Measurements from ENCODE around the gene CD44. TPM values are rescaled to one million over a fixed set of nuclear protein-coding genes. Genes with fewer than 3 reads are reported as not detected.

CD44 gene
- total and polyA plus RNA-seq, 5 donors from 2014 or later, result 441 to 1,181 (median 497) TPM

DNA sequence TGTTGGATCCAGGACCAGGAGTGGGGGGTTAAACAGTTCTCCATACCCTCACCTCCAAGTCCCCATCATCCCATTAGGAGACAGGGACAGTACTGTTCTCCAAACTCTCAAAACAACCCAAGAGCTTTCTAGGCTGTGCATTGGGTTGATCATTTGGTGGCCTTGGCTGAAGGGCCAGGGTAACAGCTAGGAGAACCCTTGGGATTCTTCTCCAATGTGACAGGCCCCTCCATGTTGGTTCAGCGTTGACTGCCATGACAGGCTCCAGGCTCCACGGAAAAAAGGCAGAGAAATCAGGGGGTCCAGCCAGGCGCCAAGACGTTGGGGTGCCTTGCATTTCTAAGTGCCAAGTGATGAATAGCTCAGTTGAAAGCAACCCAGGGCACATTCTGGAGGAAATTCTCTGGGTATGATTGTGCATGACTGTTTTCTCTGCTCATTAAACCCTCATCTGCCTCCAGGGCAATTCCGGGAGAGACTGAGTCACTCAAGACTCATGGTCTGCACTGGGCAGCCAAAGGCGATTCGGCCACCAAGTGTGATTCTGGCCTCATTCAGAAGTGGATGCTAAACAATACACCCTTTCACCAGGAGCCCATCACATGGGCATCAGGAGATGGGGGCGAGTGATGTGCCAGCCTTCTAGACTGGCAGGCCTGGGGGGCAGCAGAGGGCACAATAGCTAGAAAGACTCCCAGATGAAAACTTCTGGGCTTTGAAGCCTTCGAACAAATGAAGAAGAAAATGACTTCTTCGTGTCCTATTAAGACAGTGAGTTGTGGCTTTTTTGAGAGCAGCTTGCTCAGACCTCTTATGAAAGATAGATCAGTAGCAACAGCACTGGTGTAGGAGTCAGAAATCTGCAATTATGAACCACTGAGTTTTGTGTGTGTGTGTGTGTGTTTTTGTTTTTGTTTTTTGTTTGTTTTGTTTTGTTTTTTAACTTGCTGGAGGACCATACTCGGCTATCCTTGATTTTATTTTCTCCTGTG lies 27.7 kb downstream of the CD44 start:
- peak overlapping the region; percentile 100 for H3K27ac Mint-ChIP-seq
- H3K27me3 ChIP-seq (ENCODE audit: control insufficient read depth, insufficient read depth, low read length), result no peaks in the 10 kb centered on the region
- peaks cover 36 to 99% (median 88%) of the 10 kb centered on the region in 4 donors for H3K4me1 Mint-ChIP-seq
- peaks cover 25% of the 10 kb centered on the region for H3K36me3 ChIP-seq (ENCODE audit: control insufficient read depth, insufficient read depth, low read length)
- peaks cover 97% of the 10 kb centered on the region for H3K4me1 ChIP-seq (ENCODE audit: control insufficient read depth, insufficient read depth, low read length, poor library complexity, severe bottlenecking)
- DNase-seq, result peak in 1 of 3 donors; percentile 47
- no peaks in the 10 kb centered on the region for H3K27me3 Mint-ChIP-seq
- peak; percentile 6 for ATAC-seq (ENCODE audit: low read depth in 2 of 2)
- H3K4me3 ChIP-seq (ENCODE audit: low read depth, low read length), result peak overlapping the region; percentile 70
- H3K9me3 Mint-ChIP-seq, result peaks cover 0 to 3% (median 0%) of the 10 kb centered on the region in 7 donors
- H3K4me3 Mint-ChIP-seq, result peak overlapping the region; percentile 74 to 88 (median 82)
- H3K36me3 Mint-ChIP-seq, result peaks cover 48% of the 10 kb centered on the region
- H3K27ac ChIP-seq (ENCODE audit: insufficient read depth, low read length, poor library complexity, severe bottlenecking), result peak overlapping the region; percentile 99
- no peaks in the 10 kb centered on the region for H3K9me3 ChIP-seq (ENCODE audit: control insufficient read depth in 2 of 2, low read length in 2 of 2)

DNA sequence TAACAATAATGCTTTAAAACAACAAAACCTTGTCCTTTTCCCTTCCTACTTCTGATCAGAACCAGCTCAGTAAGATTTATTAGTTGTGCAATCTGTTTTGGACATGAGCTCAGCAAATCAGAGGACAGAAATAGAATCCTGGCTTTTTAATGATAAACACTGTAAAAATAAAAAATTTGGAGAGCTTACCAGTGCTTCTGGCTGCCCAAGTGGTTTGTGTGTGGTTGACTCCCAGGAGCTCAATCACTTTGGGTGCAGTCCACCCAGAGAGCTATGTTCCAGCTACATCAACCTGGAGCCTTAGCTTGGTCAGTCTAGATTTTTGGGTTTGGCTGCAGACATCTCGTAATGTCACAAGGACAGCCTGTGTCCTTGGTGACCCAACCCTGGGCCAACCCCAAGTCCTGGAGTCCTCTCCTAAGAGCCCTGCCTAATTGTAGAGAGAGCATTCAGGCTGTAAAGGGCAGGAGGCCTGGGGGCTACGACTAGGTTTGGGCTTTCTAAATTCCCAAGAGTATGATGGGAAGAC lies 28.5 kb downstream of the CD44 start:
- Mint-ChIP-seq H3K4me3 (peak overlapping the region; percentile 17 to 88 (median 78)), H3K27ac (peak overlapping the region; percentile 100), H3K4me1 (peaks cover 34 to 99% (median 88%) of the 10 kb centered on the region in 4 donors), H3K9me3 (peaks cover 0 to 3% (median 0%) of the 10 kb centered on the region in 7 donors), H3K27me3 (no peaks in the 10 kb centered on the region), H3K36me3 (peaks cover 48% of the 10 kb centered on the region)
- no peak for DNase-seq
- H3K27me3 ChIP-seq (ENCODE audit: control insufficient read depth, insufficient read depth, low read length), result no peaks in the 10 kb centered on the region
- H3K4me3 ChIP-seq (ENCODE audit: low read depth, low read length), result peak overlapping the region; percentile 70
- H3K27ac ChIP-seq (ENCODE audit: insufficient read depth, low read length, poor library complexity, severe bottlenecking), result peak overlapping the region; percentile 99
- no peaks in the 10 kb centered on the region for H3K9me3 ChIP-seq (ENCODE audit: control insufficient read depth in 2 of 2, low read length in 2 of 2)
- H3K4me1 ChIP-seq (ENCODE audit: control insufficient read depth, insufficient read depth, low read length, poor library complexity, severe bottlenecking), result peaks cover 97% of the 10 kb centered on the region
- H3K36me3 ChIP-seq (ENCODE audit: control insufficient read depth, insufficient read depth, low read length), result peaks cover 26% of the 10 kb centered on the region
- no peak for ATAC-seq (ENCODE audit: low read depth in 2 of 2)

DNA sequence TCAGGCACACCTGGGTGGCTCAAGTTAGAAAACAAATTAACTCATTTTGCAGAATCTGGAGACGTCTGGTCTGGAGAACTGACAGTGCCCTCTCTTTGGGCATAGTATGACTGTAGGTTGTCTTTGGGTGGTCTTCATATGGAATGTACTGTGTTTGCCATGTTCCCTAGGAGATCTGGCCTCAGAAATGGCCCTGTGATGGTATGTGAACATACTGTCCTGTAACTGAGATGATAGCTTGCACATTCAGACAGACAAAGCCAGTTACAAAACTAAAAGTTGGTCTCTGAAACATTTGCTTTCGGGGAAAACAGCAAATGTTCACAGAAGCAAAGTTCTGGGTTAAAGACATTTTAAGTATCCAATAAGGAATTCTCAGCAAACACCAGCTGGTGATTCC lies 29.7 kb downstream of the CD44 start:
- Histone ChIP-seq H3K27ac (ENCODE audit: insufficient read depth, low read length, poor library complexity, severe bottlenecking) (peak overlapping the region; percentile 99), H3K36me3 (ENCODE audit: control insufficient read depth, insufficient read depth, low read length) (peaks cover 23% of the 10 kb centered on the region), H3K9me3 (ENCODE audit: control insufficient read depth in 2 of 2, low read length in 2 of 2) (no peaks in the 10 kb centered on the region), H3K4me1 (ENCODE audit: control insufficient read depth, insufficient read depth, low read length, poor library complexity, severe bottlenecking) (peaks cover 97% of the 10 kb centered on the region), H3K27me3 (ENCODE audit: control insufficient read depth, insufficient read depth, low read length) (no peaks in the 10 kb centered on the region), H3K4me3 (ENCODE audit: low read depth, low read length) (peak overlapping the region; percentile 70)
- H3K9me3 Mint-ChIP-seq, result peaks cover 0 to 3% (median 0%) of the 10 kb centered on the region in 7 donors
- H3K4me3 Mint-ChIP-seq, result peak overlapping the region; percentile 56 to 88 (median 74)
- no peaks in the 10 kb centered on the region for H3K27me3 Mint-ChIP-seq
- peak overlapping the region; percentile 100 for H3K27ac Mint-ChIP-seq
- H3K4me1 Mint-ChIP-seq, result peaks cover 37 to 99% (median 87%) of the 10 kb centered on the region in 4 donors
- ATAC-seq (ENCODE audit: low read depth in 2 of 2) (no peak), DNase-seq (no peak)
- H3K36me3 Mint-ChIP-seq, result peaks cover 49% of the 10 kb centered on the region

DNA sequence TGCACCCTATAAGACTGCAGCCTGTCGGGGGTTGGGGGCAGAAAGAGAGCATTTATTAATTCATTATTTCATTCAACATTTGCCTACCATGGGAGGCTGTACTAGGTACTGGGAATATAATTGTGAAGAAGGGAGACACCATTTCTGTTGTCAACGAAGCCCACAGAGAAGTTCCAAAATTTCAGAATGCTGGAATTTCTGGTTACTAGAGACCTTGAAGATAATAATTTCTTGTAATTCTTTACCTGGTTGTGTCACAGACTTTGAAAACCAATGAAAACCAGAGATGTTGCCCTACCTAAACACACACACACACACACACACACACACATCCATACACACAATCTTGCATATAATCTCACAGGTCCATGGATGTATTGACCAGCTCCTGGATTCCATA lies 30.1 kb downstream of the CD44 start:
- ATAC-seq (ENCODE audit: low read depth in 2 of 2) (no peak), DNase-seq (no peak)
- peak overlapping the region; percentile 70 for H3K4me3 ChIP-seq (ENCODE audit: low read depth, low read length)
- peaks cover 97% of the 10 kb centered on the region for H3K4me1 ChIP-seq (ENCODE audit: control insufficient read depth, insufficient read depth, low read length, poor library complexity, severe bottlenecking)
- H3K36me3 Mint-ChIP-seq, result peaks cover 49% of the 10 kb centered on the region
- H3K9me3 ChIP-seq (ENCODE audit: control insufficient read depth in 2 of 2, low read length in 2 of 2), result no peaks in the 10 kb centered on the region
- H3K36me3 ChIP-seq (ENCODE audit: control insufficient read depth, insufficient read depth, low read length), result peaks cover 21% of the 10 kb centered on the region
- H3K4me1 Mint-ChIP-seq, result peaks cover 37 to 99% (median 87%) of the 10 kb centered on the region in 4 donors
- peaks cover 0 to 3% (median 0%) of the 10 kb centered on the region in 7 donors for H3K9me3 Mint-ChIP-seq
- peak overlapping the region; percentile 99 for H3K27ac ChIP-seq (ENCODE audit: insufficient read depth, low read length, poor library complexity, severe bottlenecking)
- H3K27me3 ChIP-seq (ENCODE audit: control insufficient read depth, insufficient read depth, low read length), result no peaks in the 10 kb centered on the region
- peak overlapping the region; percentile 100 for H3K27ac Mint-ChIP-seq
- H3K4me3 Mint-ChIP-seq, result peak overlapping the region; percentile 56 to 88 (median 74)
- no peaks in the 10 kb centered on the region for H3K27me3 Mint-ChIP-seq

DNA sequence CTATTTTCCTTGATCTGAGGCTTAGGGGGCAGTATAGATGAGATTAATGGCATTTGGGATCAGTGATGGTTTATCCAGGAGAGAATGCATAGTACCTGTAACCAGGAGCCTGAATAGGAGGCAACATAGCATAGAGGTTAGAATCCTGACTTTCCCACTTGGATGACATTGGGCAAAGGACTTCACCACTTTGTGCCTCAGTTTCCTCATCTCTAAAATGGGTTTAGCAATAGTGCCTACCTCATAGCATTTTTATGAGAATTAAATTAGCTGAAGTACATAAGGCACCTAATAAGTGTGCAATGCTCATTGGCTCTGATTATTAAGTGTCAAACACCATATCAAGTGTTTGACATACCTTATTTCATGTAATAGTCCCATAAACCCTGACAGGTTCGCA lies 30.8 kb downstream of the CD44 start:
- Histone ChIP-seq H3K4me3 (ENCODE audit: low read depth, low read length) (peak overlapping the region; percentile 70), H3K27me3 (ENCODE audit: control insufficient read depth, insufficient read depth, low read length) (no peaks in the 10 kb centered on the region), H3K27ac (ENCODE audit: insufficient read depth, low read length, poor library complexity, severe bottlenecking) (peak overlapping the region; percentile 99), H3K9me3 (ENCODE audit: control insufficient read depth in 2 of 2, low read length in 2 of 2) (no peaks in the 10 kb centered on the region), H3K36me3 (ENCODE audit: control insufficient read depth, insufficient read depth, low read length) (peaks cover 20% of the 10 kb centered on the region), H3K4me1 (ENCODE audit: control insufficient read depth, insufficient read depth, low read length, poor library complexity, severe bottlenecking) (peaks cover 97% of the 10 kb centered on the region)
- Mint-ChIP-seq H3K27ac (peak overlapping the region; percentile 100), H3K36me3 (peaks cover 50% of the 10 kb centered on the region), H3K4me3 (peak overlapping the region; percentile 56 to 88 (median 74)), H3K4me1 (peaks cover 42 to 99% (median 88%) of the 10 kb centered on the region in 4 donors), H3K9me3 (peaks cover 0 to 3% (median 0%) of the 10 kb centered on the region in 7 donors), H3K27me3 (no peaks in the 10 kb centered on the region)
- DNase-seq (no peak), ATAC-seq (ENCODE audit: low read depth in 2 of 2) (no peak)

DNA sequence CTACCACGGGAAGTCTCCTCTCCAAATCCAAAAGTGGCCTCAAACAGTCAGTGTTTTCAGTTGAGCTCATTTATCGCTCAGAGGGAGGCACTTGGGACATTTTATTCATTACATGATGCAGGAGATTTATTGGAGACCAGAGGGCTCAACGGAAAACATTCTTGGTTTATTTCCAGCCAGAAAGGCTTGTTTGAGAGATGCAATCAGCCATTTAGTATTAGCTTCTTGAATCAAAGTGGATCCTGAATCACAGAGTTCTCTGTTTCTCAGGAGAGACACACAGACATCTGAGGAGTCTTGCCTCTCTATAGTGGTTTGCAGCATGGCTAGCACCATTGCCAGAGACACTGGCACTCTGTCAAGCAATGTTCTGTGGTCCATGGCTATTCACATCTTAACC lies 31.5 kb downstream of the CD44 start:
- peaks cover 97% of the 10 kb centered on the region for H3K4me1 ChIP-seq (ENCODE audit: control insufficient read depth, insufficient read depth, low read length, poor library complexity, severe bottlenecking)
- H3K36me3 ChIP-seq (ENCODE audit: control insufficient read depth, insufficient read depth, low read length), result peaks cover 20% of the 10 kb centered on the region
- no peaks in the 10 kb centered on the region for H3K9me3 ChIP-seq (ENCODE audit: control insufficient read depth in 2 of 2, low read length in 2 of 2)
- ATAC-seq (ENCODE audit: low read depth in 2 of 2) (no peak), DNase-seq (no peak)
- peak overlapping the region; percentile 99 for H3K27ac ChIP-seq (ENCODE audit: insufficient read depth, low read length, poor library complexity, severe bottlenecking)
- peak overlapping the region; percentile 76 to 100 (median 93) for H3K27ac Mint-ChIP-seq
- H3K27me3 ChIP-seq (ENCODE audit: control insufficient read depth, insufficient read depth, low read length), result no peaks in the 10 kb centered on the region
- peaks cover 49 to 99% (median 91%) of the 10 kb centered on the region in 4 donors for H3K4me1 Mint-ChIP-seq
- H3K4me3 Mint-ChIP-seq, result peak overlapping the region; percentile 3 to 74 (median 64)
- H3K9me3 Mint-ChIP-seq, result peaks cover 0 to 3% (median 0%) of the 10 kb centered on the region in 7 donors
- peak overlapping the region; percentile 70 for H3K4me3 ChIP-seq (ENCODE audit: low read depth, low read length)
- peaks cover 57% of the 10 kb centered on the region for H3K36me3 Mint-ChIP-seq
- no peaks in the 10 kb centered on the region for H3K27me3 Mint-ChIP-seq

DNA sequence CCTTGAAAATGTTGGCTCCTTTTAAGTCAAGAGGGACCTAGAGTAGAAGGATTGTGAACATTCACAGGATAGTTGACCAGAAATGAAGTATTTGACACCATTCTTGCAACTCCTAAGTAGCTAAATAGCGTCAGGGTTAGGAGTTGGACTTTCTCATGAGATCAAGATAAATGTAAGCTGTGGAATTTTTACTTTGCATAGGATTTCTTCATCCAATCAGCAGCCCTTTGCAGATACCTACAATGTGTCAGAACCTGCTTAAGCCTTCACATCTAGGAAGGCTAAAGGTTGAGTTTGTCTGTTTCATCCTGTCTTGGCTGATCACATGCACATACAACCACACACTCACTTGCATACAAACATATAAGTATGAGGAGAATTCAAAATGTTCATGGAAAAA lies 32.3 kb downstream of the CD44 start:
- Histone ChIP-seq H3K4me1 (ENCODE audit: control insufficient read depth, insufficient read depth, low read length, poor library complexity, severe bottlenecking) (peaks cover 97% of the 10 kb centered on the region), H3K4me3 (ENCODE audit: low read depth, low read length) (peak overlapping the region; percentile 70), H3K27ac (ENCODE audit: insufficient read depth, low read length, poor library complexity, severe bottlenecking) (peak overlapping the region; percentile 99), H3K36me3 (ENCODE audit: control insufficient read depth, insufficient read depth, low read length) (peaks cover 20% of the 10 kb centered on the region), H3K9me3 (ENCODE audit: control insufficient read depth in 2 of 2, low read length in 2 of 2) (no peaks in the 10 kb centered on the region), H3K27me3 (ENCODE audit: control insufficient read depth, insufficient read depth, low read length) (no peaks in the 10 kb centered on the region)
- Mint-ChIP-seq H3K36me3 (peaks cover 56% of the 10 kb centered on the region), H3K9me3 (no peaks in the 10 kb centered on the region), H3K4me1 (peaks cover 43 to 96% (median 87%) of the 10 kb centered on the region in 4 donors), H3K27me3 (no peaks in the 10 kb centered on the region), H3K4me3 (peak overlapping the region; percentile 7 to 74 (median 69)), H3K27ac (peak overlapping the region; percentile 85 to 100 (median 93))
- ATAC-seq (ENCODE audit: low read depth in 2 of 2), result no peak
- DNase-seq, result no peak

Measured in CD4-positive, CD25-positive, alpha-beta regulatory T cell (primary cell).